ENCODE data around the gene PRELP. TPM values are rescaled to one million over a fixed set of nuclear protein-coding genes. Genes with fewer than 3 reads are reported as not detected.

Gene PRELP
- total and polyA plus RNA-seq, 10 donors, result 4.9 to 50.3 (median 29.2) TPM

- Histone ChIP-seq H3K36me3 (no peaks in the 10 kb centered on the region), H3K4me3 (no peak overlapping the region), H3K27me3 (replicated peaks in 1 of 7) (peaks cover 0 to 55% (median 0%) of the 10 kb centered on the region in 7 donors), H3K27ac (peak overlapping the region in 1 of 8 donors; percentile 24), H3K9me3 (no peaks in the 10 kb centered on the region), H3K4me1 (peaks cover 0 to 34% (median 11%) of the 10 kb centered on the region in 6 donors)
- intact Hi-C loops (cut with DNase I; ENCODE audit: low total_unique reads), result no loop called here
- no peak for DNase-seq
- TF ChIP-seq POLR2AphosphoS5 (IDR thresholded peaks at IDR 0.05), result peak in 1 of 3 donors; percentile 48
- no peak for TF ChIP-seq POLR2A (IDR thresholded peaks at IDR 0.05)
- WGBS, 5 donors, result 60 to 76% (median 72%) methylated on average over 10 of the region's 10 CpGs
Measured at GRCh38 chr1:203521074-203521794, 45.6 kb downstream of the PRELP start.

GRCh38 chr1:203521812-203522211, 46.2 kb downstream of the PRELP start:
- Histone ChIP-seq H3K9me3 (no peaks in the 10 kb centered on the region), H3K4me3 (no peak overlapping the region), H3K27ac (peak overlapping the region in 1 of 8 donors; percentile 24), H3K27me3 (replicated peaks in 1 of 7) (peaks cover 0 to 49% (median 0%) of the 10 kb centered on the region in 7 donors), H3K36me3 (no peaks in the 10 kb centered on the region), H3K4me1 (peaks cover 0 to 33% (median 11%) of the 10 kb centered on the region in 6 donors)
- intact Hi-C loops (cut with DNase I; ENCODE audit: low total_unique reads), result no loop called here
- WGBS, 5 donors, result 63 to 75% (median 72%) methylated on average over 5 of the region's 5 CpGs
- no peak for TF ChIP-seq POLR2A (IDR thresholded peaks at IDR 0.05)
- TF ChIP-seq POLR2AphosphoS5 (IDR thresholded peaks at IDR 0.05), result no peak
- no peak for TF ChIP-seq CTCF (IDR thresholded peaks at IDR 0.05 in 8 of 11, conservative IDR thresholded peaks at IDR 0.05 in 3 of 11)
- no peak for DNase-seq

- WGBS, 5 donors, result 87 to 94% (median 90%) methylated on average over 11 of the region's 11 CpGs
Measured at GRCh38 chr1:203522237-203522636, 46.6 kb downstream of the PRELP start.

GRCh38 chr1:203523667-203524066, 48.1 kb downstream of the PRELP start:
- Histone ChIP-seq H3K36me3 (no peaks in the 10 kb centered on the region), H3K27ac (no peak overlapping the region), H3K9me3 (no peaks in the 10 kb centered on the region), H3K27me3 (replicated peaks in 1 of 7) (peaks cover 0 to 31% (median 0%) of the 10 kb centered on the region in 7 donors), H3K4me3 (no peak overlapping the region), H3K4me1 (peaks cover 0 to 33% (median 11%) of the 10 kb centered on the region in 6 donors)
- DNase-seq, result no peak
- TF ChIP-seq CTCF (IDR thresholded peaks at IDR 0.05 in 8 of 11, conservative IDR thresholded peaks at IDR 0.05 in 3 of 11), result no peak
- no peak for TF ChIP-seq POLR2AphosphoS5 (IDR thresholded peaks at IDR 0.05)
- no peak for TF ChIP-seq POLR2A (IDR thresholded peaks at IDR 0.05)
- intact Hi-C loops (cut with DNase I; ENCODE audit: low total_unique reads), result no loop called here
- WGBS, 5 donors, result 88 to 96% (median 93%) methylated on average over 6 of the region's 6 CpGs

More at GRCh38 chr1:203522237-203522636, 46.6 kb downstream of the PRELP start:
- no peak overlapping the region for H3K4me3 ChIP-seq
- H3K27ac ChIP-seq, result no peak overlapping the region
- H3K4me1 ChIP-seq, result peaks cover 0 to 33% (median 11%) of the 10 kb centered on the region in 6 donors
- H3K9me3 ChIP-seq, result no peaks in the 10 kb centered on the region
- no peak for DNase-seq
- intact Hi-C loops (cut with DNase I; ENCODE audit: low total_unique reads), result no loop called here
- TF ChIP-seq CTCF (IDR thresholded peaks at IDR 0.05 in 8 of 11, conservative IDR thresholded peaks at IDR 0.05 in 3 of 11) (no peak), POLR2AphosphoS5 (IDR thresholded peaks at IDR 0.05) (no peak), POLR2A (IDR thresholded peaks at IDR 0.05) (no peak)
- peaks cover 0 to 45% (median 0%) of the 10 kb centered on the region in 7 donors for H3K27me3 ChIP-seq (replicated peaks in 1 of 7)
- H3K36me3 ChIP-seq, result no peaks in the 10 kb centered on the region

All from spleen (tissue), 11 donors.